C4-2B (cell line): ENCODE results near the gene CD40.
A peak's percentile ranks its signal among the peaks of the same experiment; 100 is the strongest.

ENCODE experiments used
- H3K27ac ChIP-seq: fragments of 450-650 bp; 2 replicates; pipeline ENCODE4 v1.5.1; 2017
- ZFX ChIP-seq: fragments of 450-650 bp; IDR thresholded peaks from 2 replicates; pipeline ENCODE4 v1.6.1; 2017
- TF ChIP-seq, protein P1 (sequence below): fragments of 450-650 bp; conservative IDR thresholded peaks from 2 replicates; pipeline ENCODE4 v1.5.1; 2017; ENCODE audit warnings: mild to moderate bottlenecking

The CD40 gene

DNA sequence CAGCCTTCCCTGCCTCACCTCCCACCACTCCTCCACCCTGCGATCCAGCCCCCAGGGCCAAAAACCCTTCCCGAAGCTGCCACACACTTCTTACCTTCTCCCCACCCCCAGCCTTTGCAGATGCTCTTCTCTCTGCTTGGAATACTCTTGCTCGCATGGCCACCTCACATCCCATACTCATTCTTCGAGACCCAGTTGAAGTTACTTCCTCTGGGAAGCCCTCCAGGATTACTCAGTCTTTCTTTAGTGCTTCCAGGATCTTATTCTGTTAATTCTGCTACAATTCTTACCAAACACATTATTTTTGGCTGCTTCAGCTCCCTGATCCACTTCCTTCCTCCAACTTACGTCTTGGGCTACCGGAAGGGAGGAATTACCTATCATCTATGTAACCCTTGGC, 54.3 kb downstream of the CD40 start:
- no peak overlapping the region for H3K27ac ChIP-seq
- TF ChIP-seq, protein P1, sequence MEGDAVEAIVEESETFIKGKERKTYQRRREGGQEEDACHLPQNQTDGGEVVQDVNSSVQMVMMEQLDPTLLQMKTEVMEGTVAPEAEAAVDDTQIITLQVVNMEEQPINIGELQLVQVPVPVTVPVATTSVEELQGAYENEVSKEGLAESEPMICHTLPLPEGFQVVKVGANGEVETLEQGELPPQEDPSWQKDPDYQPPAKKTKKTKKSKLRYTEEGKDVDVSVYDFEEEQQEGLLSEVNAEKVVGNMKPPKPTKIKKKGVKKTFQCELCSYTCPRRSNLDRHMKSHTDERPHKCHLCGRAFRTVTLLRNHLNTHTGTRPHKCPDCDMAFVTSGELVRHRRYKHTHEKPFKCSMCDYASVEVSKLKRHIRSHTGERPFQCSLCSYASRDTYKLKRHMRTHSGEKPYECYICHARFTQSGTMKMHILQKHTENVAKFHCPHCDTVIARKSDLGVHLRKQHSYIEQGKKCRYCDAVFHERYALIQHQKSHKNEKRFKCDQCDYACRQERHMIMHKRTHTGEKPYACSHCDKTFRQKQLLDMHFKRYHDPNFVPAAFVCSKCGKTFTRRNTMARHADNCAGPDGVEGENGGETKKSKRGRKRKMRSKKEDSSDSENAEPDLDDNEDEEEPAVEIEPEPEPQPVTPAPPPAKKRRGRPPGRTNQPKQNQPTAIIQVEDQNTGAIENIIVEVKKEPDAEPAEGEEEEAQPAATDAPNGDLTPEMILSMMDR = no peak
- no peak for TF ChIP-seq ZFX

DNA sequence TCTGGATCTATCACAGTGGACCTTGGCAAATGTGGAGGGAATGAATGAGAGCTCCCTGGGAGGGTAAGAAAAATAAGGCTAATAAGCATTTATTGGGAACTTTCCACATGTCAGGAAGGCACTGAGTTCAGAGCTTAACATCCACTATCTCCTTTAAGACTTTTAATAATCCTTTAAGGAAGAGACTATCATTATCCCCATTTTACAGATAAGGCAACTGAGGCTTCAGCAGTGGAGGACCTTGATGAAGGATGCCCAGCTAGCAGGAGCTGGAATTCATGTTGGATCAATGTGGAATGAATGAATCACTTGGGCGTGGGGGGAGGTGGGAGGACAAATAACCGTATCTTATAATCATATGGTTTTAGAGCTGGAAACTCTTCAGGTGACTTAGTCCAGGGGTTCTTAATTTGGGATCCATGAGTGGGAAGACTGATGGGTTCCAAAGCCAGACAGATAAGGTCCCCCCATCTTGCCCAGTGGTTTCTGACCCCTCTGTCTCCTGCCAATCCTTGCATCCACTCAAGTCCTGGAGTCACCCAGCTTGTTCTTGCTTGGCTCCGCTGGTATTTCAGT, 54.9 kb downstream of the CD40 start:
- no peak overlapping the region for H3K27ac ChIP-seq
- TF ChIP-seq, protein P1 = no peak
- TF ChIP-seq ZFX = no peak

DNA sequence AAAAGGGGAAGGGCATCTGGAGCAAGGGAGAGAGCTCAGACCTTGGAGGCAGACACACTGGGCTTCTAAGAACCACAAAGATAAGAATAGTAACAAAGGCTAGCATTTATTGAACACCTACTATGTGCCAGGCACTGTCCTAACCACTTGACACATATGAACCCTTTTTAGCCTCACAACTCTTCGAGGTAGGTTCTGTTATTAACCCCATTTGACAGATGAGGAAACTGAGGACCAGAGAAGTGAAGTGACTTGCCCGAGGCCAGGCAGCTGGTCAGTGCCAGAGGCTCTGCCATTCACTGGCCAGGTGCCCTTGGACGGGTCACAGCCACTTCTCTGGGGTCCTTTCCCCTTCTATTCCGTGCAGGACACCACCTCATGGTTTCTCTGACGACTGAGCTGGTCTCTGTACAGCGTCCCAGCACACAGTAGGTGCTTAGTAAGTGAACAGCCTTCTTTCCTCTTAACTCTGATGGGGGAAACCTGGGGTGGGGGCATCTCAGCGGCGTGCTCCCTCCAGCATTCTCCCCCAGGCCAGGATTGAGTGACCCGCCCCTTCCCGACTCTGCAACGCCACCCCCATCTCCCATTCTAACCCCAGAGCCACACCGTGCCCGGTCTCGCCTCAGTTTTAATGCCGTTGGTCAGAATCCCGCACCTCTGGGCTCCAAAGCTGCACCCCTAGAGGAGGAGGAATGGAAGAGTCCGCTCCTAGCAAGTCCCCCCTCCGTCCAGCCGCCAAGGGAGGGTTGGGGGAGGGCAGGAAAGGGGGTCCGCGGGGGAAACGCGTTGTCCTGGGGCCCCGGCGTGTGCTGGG, 55.7 kb downstream of the CD40 start:
- TF ChIP-seq ZFX = no peak
- TF ChIP-seq, protein P1 = no peak
- H3K27ac ChIP-seq = no peak overlapping the region

- TF ChIP-seq, protein P1 = peak; percentile 73
- no peak for TF ChIP-seq ZFX
- H3K27ac ChIP-seq = no peak overlapping the region
These were observed 56.5 kb downstream of the CD40 start for GRCh38 chr20:46174469-46175126.

GRCh38 chr20:46175127-46175494, 57.0 kb downstream of the CD40 start:
- no peak overlapping the region for H3K27ac ChIP-seq
- TF ChIP-seq ZFX = no peak
- TF ChIP-seq, protein P1 = no peak

GRCh38 chr20:46176739-46177378, 58.7 kb downstream of the CD40 start:
- TF ChIP-seq, protein P1 = no peak
- TF ChIP-seq ZFX = no peak
- no peak overlapping the region for H3K27ac ChIP-seq

GRCh38 chr20:46177768-46178167, 59.7 kb downstream of the CD40 start:
- TF ChIP-seq, protein P1 = no peak
- no peak for TF ChIP-seq ZFX
- no peak overlapping the region for H3K27ac ChIP-seq
